ENCODE results near the gene ARHGAP10. TPM values are rescaled to one million over a fixed set of nuclear protein-coding genes. Genes with fewer than 3 reads are reported as not detected.
A peak's percentile ranks its signal among the peaks of the same experiment; 100 is the strongest.

ARHGAP10 gene
- total RNA-seq, 3 donors from 2014 or later (not counting 1 experiment from before 2014, with no cell fraction given) = 13.9 to 28.7 (median 23.2) TPM

GRCh38 chr4:147733716-147734344, 1.9 kb downstream of the ARHGAP10 start:
- Histone ChIP-seq H3K36me3 (ENCODE audit: control insufficient read depth, insufficient read depth, low read length) (no peaks in the 10 kb centered on the region), H3K4me1 (ENCODE audit: control insufficient read depth, insufficient read depth, low read length) (peaks cover 26% of the 10 kb centered on the region), H3K4me3 (ENCODE audit: low read length) (no peak overlapping the region), H3K27ac (ENCODE audit: low read length) (no peak overlapping the region), H3K9me3 (ENCODE audit: control insufficient read depth, insufficient read depth, low read length) (no peaks in the 10 kb centered on the region), H3K27me3 (ENCODE audit: control insufficient read depth, insufficient read depth, low read length) (no peaks in the 10 kb centered on the region)
- Mint-ChIP-seq H3K27me3 (ENCODE audit: low read depth in 2 of 2) (no peaks in the 10 kb centered on the region), H3K27ac (peak overlapping the region in 1 of 2 donors; percentile 94), H3K4me3 (peak overlapping the region; percentile 94), H3K36me3 (no peaks in the 10 kb centered on the region), H3K9me3 (no peaks in the 10 kb centered on the region), H3K4me1 (peaks cover 48 to 50% of the 10 kb centered on the region in 2 donors)
- intact Hi-C loops (cut with micrococcal nuclease) = loop anchor here (5.0 kb wide), 1 partner anchor 113 kb away; no protein-coding TSS in a partner anchor
- DNase-seq (no peak), ATAC-seq (no peak)
- TF ChIP-seq CTCF (IDR thresholded peaks at IDR 0.05) = no peak
- WGBS (ENCODE audit: insufficient coverage) = 87% methylated on average over 5 of the region's 5 CpGs

- peaks cover 48 to 50% of the 10 kb centered on the region in 2 donors for H3K4me1 Mint-ChIP-seq
- Histone ChIP-seq H3K27ac (ENCODE audit: low read length) (no peak overlapping the region), H3K36me3 (ENCODE audit: control insufficient read depth, insufficient read depth, low read length) (no peaks in the 10 kb centered on the region), H3K9me3 (ENCODE audit: control insufficient read depth, insufficient read depth, low read length) (no peaks in the 10 kb centered on the region), H3K4me3 (ENCODE audit: low read length) (no peak overlapping the region), H3K4me1 (ENCODE audit: control insufficient read depth, insufficient read depth, low read length) (peaks cover 26% of the 10 kb centered on the region), H3K27me3 (ENCODE audit: control insufficient read depth, insufficient read depth, low read length) (no peaks in the 10 kb centered on the region)
- no peaks in the 10 kb centered on the region for H3K9me3 Mint-ChIP-seq
- WGBS (ENCODE audit: insufficient coverage) = 94% methylated on average over 3 of the region's 3 CpGs
- intact Hi-C loops (cut with micrococcal nuclease) = loop anchor here (5.0 kb wide), 1 partner anchor 113 kb away; no protein-coding TSS in a partner anchor
- H3K4me3 Mint-ChIP-seq = peak overlapping the region; percentile 94
- no peak for ATAC-seq
- no peaks in the 10 kb centered on the region for H3K36me3 Mint-ChIP-seq
- no peak for DNase-seq
- TF ChIP-seq CTCF (IDR thresholded peaks at IDR 0.05) = no peak
- H3K27ac Mint-ChIP-seq = no peak overlapping the region
- H3K27me3 Mint-ChIP-seq (ENCODE audit: low read depth in 2 of 2) = no peaks in the 10 kb centered on the region
These were observed 2.6 kb downstream of the ARHGAP10 start for GRCh38 chr4:147734496-147734895.

GRCh38 chr4:147735413-147736301, 3.8 kb downstream of the ARHGAP10 start:
- ATAC-seq (no peak), DNase-seq (no peak)
- Histone ChIP-seq H3K36me3 (ENCODE audit: control insufficient read depth, insufficient read depth, low read length) (no peaks in the 10 kb centered on the region), H3K4me3 (ENCODE audit: low read length) (no peak overlapping the region), H3K4me1 (ENCODE audit: control insufficient read depth, insufficient read depth, low read length) (peaks cover 26% of the 10 kb centered on the region), H3K9me3 (ENCODE audit: control insufficient read depth, insufficient read depth, low read length) (no peaks in the 10 kb centered on the region), H3K27me3 (ENCODE audit: control insufficient read depth, insufficient read depth, low read length) (no peaks in the 10 kb centered on the region), H3K27ac (ENCODE audit: low read length) (no peak overlapping the region)
- no peaks in the 10 kb centered on the region for H3K36me3 Mint-ChIP-seq
- H3K27me3 Mint-ChIP-seq (ENCODE audit: low read depth in 2 of 2) = no peaks in the 10 kb centered on the region
- peaks cover 56% of the 10 kb centered on the region in 2 donors for H3K4me1 Mint-ChIP-seq
- 93% methylated on average over 5 of the region's 6 CpGs for whole genome bisulfite sequencing (ENCODE audit: insufficient coverage)
- no peak overlapping the region for H3K27ac Mint-ChIP-seq
- H3K9me3 Mint-ChIP-seq = no peaks in the 10 kb centered on the region
- intact Hi-C loops (cut with micrococcal nuclease) = no loop called here
- H3K4me3 Mint-ChIP-seq = no peak overlapping the region
- TF ChIP-seq CTCF (IDR thresholded peaks at IDR 0.05) = no peak
